GM12892 (cell line): ENCODE data around the gene IMMP2L.

Source experiments
- POLR2A ChIP-seq: IDR thresholded peaks from 2 replicates; pipeline ENCODE4 v1.6.1; 2011; ENCODE audit warnings: low read depth, low read length, control low read depth
- POLR2AphosphoS5 ChIP-seq: IDR thresholded peaks from 2 replicates; pipeline ENCODE4 v1.6.1; 2011; ENCODE audit warnings: low read depth, low read length, control low read depth

DNA sequence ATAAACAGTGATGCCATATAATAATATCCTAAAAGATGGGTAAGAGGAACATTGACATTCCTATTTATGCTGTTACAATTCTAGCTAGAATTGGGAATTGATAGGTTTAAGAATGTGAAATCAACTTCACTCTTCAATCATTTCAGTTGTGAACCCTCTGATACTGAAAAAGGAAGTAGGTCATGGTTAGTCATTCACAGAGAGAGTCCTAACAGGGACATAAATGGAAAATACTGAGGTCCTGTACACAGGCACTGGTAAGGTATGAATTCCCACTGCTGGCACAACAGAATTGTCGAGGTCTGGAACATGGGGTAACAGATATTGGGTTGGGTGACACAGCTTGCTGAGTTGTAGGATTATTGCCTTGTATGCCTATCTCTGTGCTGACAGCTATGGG is 760.8 kb downstream of the IMMP2L start:
- TF ChIP-seq POLR2AphosphoS5 = no peak
- no peak for TF ChIP-seq POLR2A
